ENCODE measurements around the gene JPH3.

DNA sequence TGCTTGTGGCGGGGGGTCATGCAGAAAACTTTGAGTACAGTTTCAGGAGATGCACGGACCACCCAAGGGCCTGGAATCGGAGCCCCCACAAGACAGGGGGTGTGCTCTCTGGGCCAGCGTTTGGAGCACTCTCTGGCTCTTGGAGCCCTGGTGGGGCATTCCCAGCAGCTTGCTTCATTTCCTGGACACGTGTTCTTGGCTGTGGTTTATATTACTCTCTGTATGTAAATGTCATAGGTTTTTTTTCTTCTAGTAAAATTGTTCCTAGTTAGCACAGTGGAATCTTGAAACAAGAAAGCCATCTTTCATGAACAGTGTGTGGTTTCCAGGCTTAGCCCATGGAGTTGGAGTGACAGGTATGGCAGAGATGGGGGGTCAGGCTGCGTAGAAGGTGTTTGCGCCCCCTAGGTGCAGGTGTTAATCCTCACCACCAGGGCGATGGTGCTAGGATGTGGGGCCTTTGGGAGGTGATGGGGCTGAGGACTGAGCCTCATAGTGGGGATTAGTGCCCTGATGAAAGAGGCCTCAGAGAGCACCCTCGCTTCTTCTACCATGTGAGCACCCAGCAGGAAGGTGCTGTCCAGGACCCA, 79.8 kb downstream of the JPH3 start:
- TF ChIP-seq EZH2 (IDR thresholded peaks at IDR 0.05; ENCODE audit: borderline replicate concordance) (no peak), EZH2phosphoT487 (IDR thresholded peaks at IDR 0.05; ENCODE audit: low read depth, severe bottlenecking, unreplicated experiment) (no peak)
